ENCODE results near the gene METTL14.
A peak's percentile ranks its signal among the peaks of the same experiment; 100 is the strongest.

The METTL14 gene

DNA sequence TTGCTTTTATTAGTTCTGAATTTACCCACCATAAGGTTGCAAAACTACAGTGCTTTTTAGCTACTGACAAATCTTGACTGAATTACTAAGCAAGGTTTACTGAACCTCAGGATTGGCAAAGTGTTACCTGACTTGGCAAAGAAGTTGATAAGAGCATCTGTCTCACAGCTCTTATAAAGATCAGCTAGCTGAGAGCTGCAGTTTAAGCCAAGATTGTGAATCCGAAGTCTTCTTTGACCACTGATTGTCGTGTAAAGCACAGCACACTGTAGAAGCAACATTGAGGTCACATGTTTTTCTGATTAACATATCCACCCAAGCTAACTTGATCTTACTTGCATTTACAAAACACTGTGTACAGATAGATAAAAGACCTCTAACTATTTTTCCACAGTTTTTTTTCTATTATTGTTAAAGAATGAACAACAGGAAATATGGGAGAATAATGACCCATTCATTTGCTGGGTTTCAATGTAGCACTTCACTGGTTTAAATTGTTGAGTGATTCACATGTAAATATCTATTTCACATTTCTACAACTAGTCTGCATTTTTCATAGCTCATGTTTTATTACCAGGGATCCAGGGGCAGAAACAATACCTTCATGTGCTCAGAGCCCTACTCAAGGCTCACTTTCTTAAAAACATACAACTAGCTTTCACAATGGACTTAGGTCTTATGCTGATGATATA lies 54.0 kb downstream of the METTL14 start:
- no peak for ATAC-seq (ENCODE audit: low read depth)
- Histone ChIP-seq H3K9me3 (ENCODE audit: severe bottlenecking) (no peaks in the 10 kb centered on the region), H3K4me1 (ENCODE audit: insufficient read depth, poor library complexity, severe bottlenecking) (no peaks in the 10 kb centered on the region), H3K27me3 (ENCODE audit: insufficient read depth, poor library complexity, severe bottlenecking) (no peaks in the 10 kb centered on the region), H3K4me3 (ENCODE audit: severe bottlenecking) (no peak overlapping the region), H3K27ac (ENCODE audit: poor library complexity, severe bottlenecking) (no peak overlapping the region), H3K36me3 (ENCODE audit: low read depth) (peaks cover 85% of the 10 kb centered on the region)
- TF ChIP-seq, protein P1, sequence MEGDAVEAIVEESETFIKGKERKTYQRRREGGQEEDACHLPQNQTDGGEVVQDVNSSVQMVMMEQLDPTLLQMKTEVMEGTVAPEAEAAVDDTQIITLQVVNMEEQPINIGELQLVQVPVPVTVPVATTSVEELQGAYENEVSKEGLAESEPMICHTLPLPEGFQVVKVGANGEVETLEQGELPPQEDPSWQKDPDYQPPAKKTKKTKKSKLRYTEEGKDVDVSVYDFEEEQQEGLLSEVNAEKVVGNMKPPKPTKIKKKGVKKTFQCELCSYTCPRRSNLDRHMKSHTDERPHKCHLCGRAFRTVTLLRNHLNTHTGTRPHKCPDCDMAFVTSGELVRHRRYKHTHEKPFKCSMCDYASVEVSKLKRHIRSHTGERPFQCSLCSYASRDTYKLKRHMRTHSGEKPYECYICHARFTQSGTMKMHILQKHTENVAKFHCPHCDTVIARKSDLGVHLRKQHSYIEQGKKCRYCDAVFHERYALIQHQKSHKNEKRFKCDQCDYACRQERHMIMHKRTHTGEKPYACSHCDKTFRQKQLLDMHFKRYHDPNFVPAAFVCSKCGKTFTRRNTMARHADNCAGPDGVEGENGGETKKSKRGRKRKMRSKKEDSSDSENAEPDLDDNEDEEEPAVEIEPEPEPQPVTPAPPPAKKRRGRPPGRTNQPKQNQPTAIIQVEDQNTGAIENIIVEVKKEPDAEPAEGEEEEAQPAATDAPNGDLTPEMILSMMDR (IDR thresholded peaks at IDR 0.05; ENCODE audit: poor library complexity, severe bottlenecking): no peak
- DNase-seq (ENCODE audit: low spot score): no peak

DNA sequence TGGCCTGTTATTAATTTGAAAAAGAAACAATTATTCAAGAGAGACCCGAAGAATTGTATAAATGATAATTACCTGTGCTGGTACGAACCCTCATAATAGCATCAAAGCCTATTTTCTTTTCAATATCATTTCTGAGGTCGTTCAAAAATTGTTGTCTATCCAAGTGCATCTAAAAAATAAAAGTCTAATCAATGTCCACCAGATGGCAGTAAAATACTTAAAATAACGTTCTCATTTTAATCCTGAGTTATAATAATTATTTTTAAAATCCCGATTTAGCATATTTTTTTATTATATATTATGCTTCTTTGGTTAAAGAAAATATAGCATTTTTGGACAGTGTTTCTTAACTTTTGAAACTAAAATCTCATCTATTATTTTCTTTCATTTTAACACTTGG lies 55.7 kb downstream of the METTL14 start:
- no peak overlapping the region for H3K27ac ChIP-seq (ENCODE audit: poor library complexity, severe bottlenecking)
- ATAC-seq (ENCODE audit: low read depth) (no peak), DNase-seq (ENCODE audit: low spot score) (no peak)
- no peaks in the 10 kb centered on the region for H3K9me3 ChIP-seq (ENCODE audit: severe bottlenecking)
- H3K4me3 ChIP-seq (ENCODE audit: severe bottlenecking): no peak overlapping the region
- no peaks in the 10 kb centered on the region for H3K4me1 ChIP-seq (ENCODE audit: insufficient read depth, poor library complexity, severe bottlenecking)
- peaks cover 83% of the 10 kb centered on the region for H3K36me3 ChIP-seq (ENCODE audit: low read depth)
- H3K27me3 ChIP-seq (ENCODE audit: insufficient read depth, poor library complexity, severe bottlenecking): no peaks in the 10 kb centered on the region
- TF ChIP-seq, protein P1 (IDR thresholded peaks at IDR 0.05; ENCODE audit: poor library complexity, severe bottlenecking): peak; percentile 65

DNA sequence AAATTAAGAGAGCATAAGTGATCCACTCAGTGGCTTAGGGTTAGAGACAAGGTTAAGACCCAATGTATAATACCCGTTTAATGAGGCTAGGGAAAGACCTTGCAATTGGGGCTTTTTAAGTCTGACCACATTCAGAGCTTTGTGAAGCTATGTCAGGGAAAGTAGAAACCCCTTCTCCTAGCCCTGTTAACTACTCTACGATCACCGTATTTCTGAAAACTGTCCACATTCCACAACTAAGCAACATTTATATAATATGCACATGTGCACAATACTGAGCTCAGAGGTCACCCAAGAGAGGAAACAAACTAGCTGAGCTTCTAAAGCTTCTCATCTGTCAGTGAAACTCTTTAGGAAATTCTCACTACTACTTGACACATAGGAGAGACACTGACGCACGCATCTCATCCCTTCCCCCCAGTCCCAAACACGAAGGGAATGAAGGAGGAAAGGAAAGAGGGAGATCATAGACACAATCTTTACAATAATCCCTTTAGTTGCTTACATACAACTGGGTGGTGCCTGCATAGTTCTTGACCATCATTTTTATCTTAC lies 56.2 kb downstream of the METTL14 start:
- ATAC-seq (ENCODE audit: low read depth) (no peak), DNase-seq (ENCODE audit: low spot score) (no peak)
- no peaks in the 10 kb centered on the region for H3K4me1 ChIP-seq (ENCODE audit: insufficient read depth, poor library complexity, severe bottlenecking)
- H3K36me3 ChIP-seq (ENCODE audit: low read depth): peaks cover 80% of the 10 kb centered on the region
- TF ChIP-seq, protein P1 (IDR thresholded peaks at IDR 0.05; ENCODE audit: poor library complexity, severe bottlenecking): no peak
- H3K9me3 ChIP-seq (ENCODE audit: severe bottlenecking): no peaks in the 10 kb centered on the region
- no peaks in the 10 kb centered on the region for H3K27me3 ChIP-seq (ENCODE audit: insufficient read depth, poor library complexity, severe bottlenecking)
- H3K4me3 ChIP-seq (ENCODE audit: severe bottlenecking): no peak overlapping the region
- no peak overlapping the region for H3K27ac ChIP-seq (ENCODE audit: poor library complexity, severe bottlenecking)

DNA sequence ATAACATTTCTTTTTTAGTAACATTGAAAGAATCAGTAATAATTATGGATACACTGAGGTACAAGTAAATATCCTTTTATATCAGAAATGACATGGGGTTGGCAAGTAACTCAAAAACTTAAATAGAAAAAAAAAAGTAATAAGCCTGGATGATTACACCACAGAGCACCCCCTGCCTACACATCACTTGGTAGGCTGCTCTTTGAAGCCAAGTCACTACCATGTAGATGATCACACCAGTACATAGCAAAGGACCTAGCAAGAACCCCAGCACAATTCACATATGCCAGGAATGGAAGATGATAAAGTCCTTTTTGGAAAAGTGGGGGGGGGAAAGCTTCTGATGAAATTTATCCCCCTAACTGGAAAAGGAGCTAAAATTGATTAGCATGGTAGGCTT lies 56.9 kb downstream of the METTL14 start:
- DNase-seq (ENCODE audit: low spot score) (no peak), ATAC-seq (ENCODE audit: low read depth) (no peak)
- no peak overlapping the region for H3K27ac ChIP-seq (ENCODE audit: poor library complexity, severe bottlenecking)
- H3K4me3 ChIP-seq (ENCODE audit: severe bottlenecking): no peak overlapping the region
- TF ChIP-seq, protein P1 (IDR thresholded peaks at IDR 0.05; ENCODE audit: poor library complexity, severe bottlenecking): no peak
- H3K9me3 ChIP-seq (ENCODE audit: severe bottlenecking): no peaks in the 10 kb centered on the region
- H3K4me1 ChIP-seq (ENCODE audit: insufficient read depth, poor library complexity, severe bottlenecking): no peaks in the 10 kb centered on the region
- H3K27me3 ChIP-seq (ENCODE audit: insufficient read depth, poor library complexity, severe bottlenecking): no peaks in the 10 kb centered on the region
- H3K36me3 ChIP-seq (ENCODE audit: low read depth): peaks cover 80% of the 10 kb centered on the region

DNA sequence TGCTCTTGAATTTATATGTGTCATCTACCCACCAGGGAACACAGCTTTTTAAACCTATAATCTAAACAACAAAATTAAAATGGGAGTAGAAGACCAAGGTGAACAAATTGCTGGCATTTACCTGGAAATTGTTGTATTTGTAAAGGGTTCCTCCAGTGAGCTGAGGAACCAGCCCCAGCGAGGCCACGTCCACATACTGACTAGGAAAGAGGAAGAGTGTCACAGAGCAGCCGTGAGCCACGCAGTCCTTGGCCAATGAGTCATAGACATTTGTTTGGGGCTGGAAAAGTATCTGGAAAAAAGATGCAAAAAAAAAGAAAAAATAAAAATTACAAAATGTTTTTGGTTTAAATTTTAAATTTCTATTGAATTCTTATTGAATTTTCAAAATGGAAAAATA lies 58.7 kb downstream of the METTL14 start:
- Histone ChIP-seq H3K9me3 (ENCODE audit: severe bottlenecking) (no peaks in the 10 kb centered on the region), H3K27ac (ENCODE audit: poor library complexity, severe bottlenecking) (no peak overlapping the region), H3K36me3 (ENCODE audit: low read depth) (peaks cover 69% of the 10 kb centered on the region), H3K4me1 (ENCODE audit: insufficient read depth, poor library complexity, severe bottlenecking) (no peaks in the 10 kb centered on the region), H3K4me3 (ENCODE audit: severe bottlenecking) (no peak overlapping the region), H3K27me3 (ENCODE audit: insufficient read depth, poor library complexity, severe bottlenecking) (no peaks in the 10 kb centered on the region)
- TF ChIP-seq, protein P1 (IDR thresholded peaks at IDR 0.05; ENCODE audit: poor library complexity, severe bottlenecking): no peak
- no peak for ATAC-seq (ENCODE audit: low read depth)
- DNase-seq (ENCODE audit: low spot score): no peak
